Nephron (organoid): ENCODE data around the gene SOX9.

Experiments used
- H3K27ac Mint-ChIP-seq, 3 experiments: 2 replicates each; pipeline ENCODE4 v1.8.0; 2020; ENCODE audit warnings: mixed read lengths in 3 of 3, mild to moderate bottlenecking in 2 of 3, moderate library complexity in 1 of 3
- H3K27me3 Mint-ChIP-seq: 2 replicates; pipeline ENCODE4 v1.8.0; 2021; ENCODE audit warnings: low read depth, mild to moderate bottlenecking, moderate library complexity, mixed read lengths
- H3K36me3 Mint-ChIP-seq: 2 replicates; pipeline ENCODE4 v1.8.0; 2020; ENCODE audit warnings: low read depth, mixed read lengths
- H3K4me1 Mint-ChIP-seq: 2 replicates; pipeline ENCODE4 v1.8.0; 2020; ENCODE audit warnings: mixed read lengths
- H3K4me3 Mint-ChIP-seq, 3 experiments: 2 replicates each; pipeline ENCODE4 v1.8.0; 2020; ENCODE audit warnings: mild to moderate bottlenecking in 3 of 3, mixed read lengths in 3 of 3, moderate library complexity in 2 of 3
- H3K9me3 Mint-ChIP-seq: 2 replicates; pipeline ENCODE4 v1.8.0; 2020; ENCODE audit warnings: mixed read lengths
- CTCF ChIP-seq, 3 experiments: fragments of 200-600 bp; sonication (generic); IDR thresholded peaks; one replicate each; pipeline ENCODE4 v1.5.0; 2021; ENCODE audit warnings: antibody characterized with exemption in 3 of 3; ENCODE audit not compliant: unreplicated experiment in 3 of 3

Gene SOX9

DNA sequence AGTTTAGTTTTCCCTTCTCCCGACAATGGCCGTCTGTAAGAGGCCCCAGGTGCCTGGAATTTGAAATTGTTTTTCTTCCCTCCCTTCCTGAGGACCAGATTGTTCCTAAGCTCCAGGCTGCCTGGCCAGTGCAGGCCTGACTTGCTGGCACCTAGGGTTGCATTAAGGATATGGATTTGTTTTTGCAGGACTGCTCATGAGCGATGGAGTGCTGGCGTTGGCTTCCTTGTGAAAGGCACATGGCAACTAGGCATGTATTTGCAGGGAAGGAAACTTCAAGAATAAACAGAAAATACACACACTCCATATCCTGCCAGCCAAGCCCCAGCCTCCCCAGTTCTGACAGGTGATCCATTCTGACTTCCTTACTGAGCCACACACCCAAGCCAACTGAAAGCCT lies 25.5 kb upstream of the SOX9 start:
- Mint-ChIP-seq H3K4me3 (no peak overlapping the region), H3K9me3 (peaks cover 2% of the 10 kb centered on the region), H3K27ac (no peak overlapping the region), H3K4me1 (no peaks in the 10 kb centered on the region), H3K36me3 (no peaks in the 10 kb centered on the region), H3K27me3 (peaks cover 8% of the 10 kb centered on the region)
- no peak for TF ChIP-seq CTCF (IDR thresholded peaks at IDR 0.05; ENCODE audit: unreplicated experiment in 3 of 3)

- H3K27ac Mint-ChIP-seq, result no peak overlapping the region
- no peak for TF ChIP-seq CTCF (IDR thresholded peaks at IDR 0.05; ENCODE audit: unreplicated experiment in 3 of 3)
- H3K4me3 Mint-ChIP-seq, result no peak overlapping the region
- H3K27me3 Mint-ChIP-seq, result peaks cover 4% of the 10 kb centered on the region
- H3K4me1 Mint-ChIP-seq, result no peaks in the 10 kb centered on the region
- no peaks in the 10 kb centered on the region for H3K9me3 Mint-ChIP-seq
- H3K36me3 Mint-ChIP-seq, result no peaks in the 10 kb centered on the region
Observed at GRCh38 chr17:72097144-72097543, 23.7 kb upstream of the SOX9 start.

- Mint-ChIP-seq H3K27ac (no peak overlapping the region), H3K36me3 (no peaks in the 10 kb centered on the region), H3K9me3 (no peaks in the 10 kb centered on the region), H3K4me3 (no peak overlapping the region), H3K27me3 (peaks cover 2% of the 10 kb centered on the region), H3K4me1 (no peaks in the 10 kb centered on the region)
- no peak for TF ChIP-seq CTCF (IDR thresholded peaks at IDR 0.05; ENCODE audit: unreplicated experiment in 3 of 3)
Observed at GRCh38 chr17:72099919-72100318, 20.9 kb upstream of the SOX9 start.

- TF ChIP-seq CTCF (IDR thresholded peaks at IDR 0.05; ENCODE audit: unreplicated experiment in 3 of 3), result no peak
- no peaks in the 10 kb centered on the region for H3K4me1 Mint-ChIP-seq
- no peak overlapping the region for H3K27ac Mint-ChIP-seq
- H3K36me3 Mint-ChIP-seq, result no peaks in the 10 kb centered on the region
- H3K27me3 Mint-ChIP-seq, result peaks cover 6% of the 10 kb centered on the region
- no peak overlapping the region for H3K4me3 Mint-ChIP-seq
- no peaks in the 10 kb centered on the region for H3K9me3 Mint-ChIP-seq
Observed at GRCh38 chr17:72100470-72100869, 20.4 kb upstream of the SOX9 start.

DNA sequence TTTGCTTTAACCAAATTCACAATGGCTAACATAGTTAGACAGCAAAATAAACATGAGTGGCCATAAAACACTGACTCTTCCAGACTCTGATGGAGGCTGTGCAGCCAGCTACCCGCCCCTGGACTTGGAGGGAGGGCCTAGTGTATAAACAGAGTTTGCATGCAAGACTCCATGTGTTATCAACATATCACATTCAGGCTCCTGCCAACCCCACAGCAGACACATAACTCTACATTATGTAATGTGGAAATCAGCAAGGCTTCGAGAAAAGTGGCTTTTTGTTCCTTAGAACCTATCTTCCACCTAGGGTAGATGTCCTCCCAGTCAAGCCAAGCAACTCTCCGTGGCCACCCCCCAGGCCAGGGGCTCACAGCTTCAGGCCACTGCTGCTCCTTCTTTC lies 19.3 kb upstream of the SOX9 start:
- no peak for TF ChIP-seq CTCF (IDR thresholded peaks at IDR 0.05; ENCODE audit: unreplicated experiment in 3 of 3)
- Mint-ChIP-seq H3K27me3 (peaks cover 10% of the 10 kb centered on the region), H3K4me1 (no peaks in the 10 kb centered on the region), H3K4me3 (no peak overlapping the region), H3K36me3 (no peaks in the 10 kb centered on the region), H3K27ac (no peak overlapping the region), H3K9me3 (no peaks in the 10 kb centered on the region)

GRCh38 chr17:72102366-72102765 lies 18.5 kb upstream of the SOX9 start:
- peaks cover 17% of the 10 kb centered on the region for H3K27me3 Mint-ChIP-seq
- H3K36me3 Mint-ChIP-seq, result no peaks in the 10 kb centered on the region
- no peak for TF ChIP-seq CTCF (IDR thresholded peaks at IDR 0.05; ENCODE audit: unreplicated experiment in 3 of 3)
- H3K9me3 Mint-ChIP-seq, result no peaks in the 10 kb centered on the region
- H3K27ac Mint-ChIP-seq, result no peak overlapping the region
- no peak overlapping the region for H3K4me3 Mint-ChIP-seq
- no peaks in the 10 kb centered on the region for H3K4me1 Mint-ChIP-seq
